ENCODE results near the gene CBFA2T2.

DNA sequence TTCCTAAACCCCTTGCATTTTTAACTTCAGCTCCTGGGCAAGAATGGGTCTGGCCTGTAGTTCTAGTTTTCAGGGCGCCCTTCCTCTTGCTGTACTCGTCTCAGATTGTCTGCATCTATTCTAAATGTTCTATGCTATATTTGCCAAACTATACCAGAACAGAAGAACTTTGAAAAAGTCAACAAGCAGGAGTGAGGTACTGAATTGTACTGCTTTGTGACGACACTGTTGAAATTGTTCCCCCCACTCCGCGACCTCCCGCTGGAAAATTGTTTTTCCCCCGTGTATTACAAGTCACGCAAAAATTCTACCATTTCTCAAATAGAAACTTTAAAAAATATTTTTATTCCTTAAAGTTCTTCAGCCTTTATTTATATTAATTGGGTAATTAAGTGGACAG is 73.9 kb downstream of the CBFA2T2 start:
- TF ChIP-seq RCOR1 (IDR thresholded peaks at IDR 0.05; ENCODE audit: insufficient replicate concordance, low read length) (no peak), POLR2A (IDR thresholded peaks at IDR 0.05; ENCODE audit: low read depth, low read length) (no peak), RAD21 (IDR thresholded peaks at IDR 0.05; ENCODE audit: low read length) (no peak), SMC3 (IDR thresholded peaks at IDR 0.05; ENCODE audit: low read depth, low read length) (no peak)
- TF ChIP-seq, protein P1, sequence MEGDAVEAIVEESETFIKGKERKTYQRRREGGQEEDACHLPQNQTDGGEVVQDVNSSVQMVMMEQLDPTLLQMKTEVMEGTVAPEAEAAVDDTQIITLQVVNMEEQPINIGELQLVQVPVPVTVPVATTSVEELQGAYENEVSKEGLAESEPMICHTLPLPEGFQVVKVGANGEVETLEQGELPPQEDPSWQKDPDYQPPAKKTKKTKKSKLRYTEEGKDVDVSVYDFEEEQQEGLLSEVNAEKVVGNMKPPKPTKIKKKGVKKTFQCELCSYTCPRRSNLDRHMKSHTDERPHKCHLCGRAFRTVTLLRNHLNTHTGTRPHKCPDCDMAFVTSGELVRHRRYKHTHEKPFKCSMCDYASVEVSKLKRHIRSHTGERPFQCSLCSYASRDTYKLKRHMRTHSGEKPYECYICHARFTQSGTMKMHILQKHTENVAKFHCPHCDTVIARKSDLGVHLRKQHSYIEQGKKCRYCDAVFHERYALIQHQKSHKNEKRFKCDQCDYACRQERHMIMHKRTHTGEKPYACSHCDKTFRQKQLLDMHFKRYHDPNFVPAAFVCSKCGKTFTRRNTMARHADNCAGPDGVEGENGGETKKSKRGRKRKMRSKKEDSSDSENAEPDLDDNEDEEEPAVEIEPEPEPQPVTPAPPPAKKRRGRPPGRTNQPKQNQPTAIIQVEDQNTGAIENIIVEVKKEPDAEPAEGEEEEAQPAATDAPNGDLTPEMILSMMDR (conservative IDR thresholded peaks at IDR 0.05; ENCODE audit: low read depth, low read length) = no peak

All from IMR-90 (cell line).